SH-SY5Y (cell line): ENCODE measurements around the gene HMGCS2.

Experiments
- GATA2 ChIP-seq: IDR thresholded peaks from 2 replicates; pipeline ENCODE4 v1.6.1; 2011; ENCODE audit warnings: mild to moderate bottlenecking, low read depth, low read length
- GATA3 ChIP-seq: IDR thresholded peaks from 2 replicates; pipeline ENCODE4 v1.6.1; 2011; ENCODE audit warnings: low read depth, mild to moderate bottlenecking, low read length, moderate library complexity

HMGCS2 gene

GRCh38 chr1:119779869-119780356 lies 11.2 kb upstream of the HMGCS2 start:
- TF ChIP-seq GATA2 (peak; percentile 89), GATA3 (peak; percentile 47; the same call in 1 of the 2 replicates)

- TF ChIP-seq GATA2 (no peak), GATA3 (no peak)
Observed at GRCh38 chr1:119778886-119779560, 10.3 kb upstream of the HMGCS2 start.

GRCh38 chr1:119778359-119778758 lies 9.7 kb upstream of the HMGCS2 start:
- TF ChIP-seq GATA2 (no peak), GATA3 (no peak)

- TF ChIP-seq GATA2, result no peak
- TF ChIP-seq GATA3, result no peak
Observed at GRCh38 chr1:119774746-119775490, 6.2 kb upstream of the HMGCS2 start.

- TF ChIP-seq GATA2 (no peak), GATA3 (no peak)
Observed at GRCh38 chr1:119773711-119774241, 5.1 kb upstream of the HMGCS2 start.

- no peak for TF ChIP-seq GATA3
- no peak for TF ChIP-seq GATA2
Observed at GRCh38 chr1:119772298-119772697, 3.6 kb upstream of the HMGCS2 start.

- TF ChIP-seq GATA2 (no peak), GATA3 (no peak)
Observed at GRCh38 chr1:119771770-119772169, 3.1 kb upstream of the HMGCS2 start.

GRCh38 chr1:119771016-119771415 lies 2.3 kb upstream of the HMGCS2 start:
- TF ChIP-seq GATA2, result no peak
- TF ChIP-seq GATA3, result no peak

- TF ChIP-seq GATA2, result no peak
- TF ChIP-seq GATA3, result no peak
Observed at GRCh38 chr1:119767486-119767885, 1.2 kb downstream of the HMGCS2 start.

- no peak for TF ChIP-seq GATA3
- no peak for TF ChIP-seq GATA2
Observed at GRCh38 chr1:119766374-119766794, 2.3 kb downstream of the HMGCS2 start.

- TF ChIP-seq GATA2, result no peak
- TF ChIP-seq GATA3, result no peak
Observed at GRCh38 chr1:119764220-119764619, 4.5 kb downstream of the HMGCS2 start.

- no peak for TF ChIP-seq GATA2
- no peak for TF ChIP-seq GATA3
Observed at GRCh38 chr1:119762953-119763352, 5.8 kb downstream of the HMGCS2 start.

- TF ChIP-seq GATA2 (no peak), GATA3 (no peak)
Observed at GRCh38 chr1:119762409-119762808, 6.3 kb downstream of the HMGCS2 start.

GRCh38 chr1:119758584-119758983 lies 10.1 kb downstream of the HMGCS2 start:
- no peak for TF ChIP-seq GATA3

- TF ChIP-seq GATA2 (no peak), GATA3 (no peak)
Observed at GRCh38 chr1:119752592-119752991, 16.1 kb downstream of the HMGCS2 start.

GRCh38 chr1:119748040-119748439 lies 20.7 kb downstream of the HMGCS2 start:
- TF ChIP-seq GATA3, result no peak
- no peak for TF ChIP-seq GATA2
